HFFc6 (cell line): ENCODE data around the gene FYB2. TPM values are rescaled to one million over a fixed set of nuclear protein-coding genes. Genes with fewer than 3 reads are reported as not detected.

Experiments
- DNase-seq: peaks from one replicate; pipeline ENCODE4 v3.0.0-alpha.2; 2018
- H3K27ac Mint-ChIP-seq: 2 replicates; pipeline ENCODE4 v1.8.0; 2020; ENCODE audit warnings: mild to moderate bottlenecking, mixed read lengths
- H3K27me3 Mint-ChIP-seq: 2 replicates; pipeline ENCODE4 v1.8.0; 2021; ENCODE audit warnings: mild to moderate bottlenecking, moderate library complexity, mixed read lengths; ENCODE audit not compliant: insufficient read depth
- H3K36me3 Mint-ChIP-seq: 2 replicates; pipeline ENCODE4 v1.8.0; 2021; ENCODE audit warnings: low read depth, mixed read lengths
- H3K4me1 Mint-ChIP-seq: 2 replicates; pipeline ENCODE4 v1.8.0; 2020; ENCODE audit warnings: low read depth, mixed read lengths
- H3K4me3 Mint-ChIP-seq: 2 replicates; pipeline ENCODE4 v1.8.0; 2020; ENCODE audit warnings: mild to moderate bottlenecking, moderate library complexity, mixed read lengths
- H3K9me3 Mint-ChIP-seq: 2 replicates; pipeline ENCODE4 v1.8.0; 2020; ENCODE audit warnings: mild to moderate bottlenecking, mixed read lengths
- CTCF ChIP-seq: fragments of 200-600 bp; sonication (generic); IDR thresholded peaks from 2 replicates; pipeline ENCODE4 v1.5.0; 2021; ENCODE audit warnings: antibody characterized with exemption, mild to moderate bottlenecking
- total RNA-seq, 6 experiments: library from RNA; stranded (reverse); fragmentation: NEBNext Ultra II Directional; extraction: Animal tissue kit (Norgen Biotek cat#: 25700); gene quantifications; 2 replicates in 1 of 6; 3 replicates in 5 of 6; pipeline ENCODE4 v1.2.3, GENCODE V29; 2021

Gene FYB2
- total RNA-seq, 6 experiments from 2014 or later = 0.11 TPM; not detected in 5

- no peak for DNase-seq
- TF ChIP-seq CTCF = no peak
- Mint-ChIP-seq H3K36me3 (no peaks in the 10 kb centered on the region), H3K27ac (no peak overlapping the region), H3K4me1 (peaks cover 2% of the 10 kb centered on the region; the same call in 1 of the 2 replicates), H3K9me3 (no peaks in the 10 kb centered on the region; the same call in 1 of the 2 replicates), H3K4me3 (no peak overlapping the region), H3K27me3 (no peaks in the 10 kb centered on the region; the same call in 1 of the 2 replicates)
These were observed 147.7 kb downstream of the FYB2 start for GRCh38 chr1:56671542-56671941.

- Mint-ChIP-seq H3K36me3 (no peaks in the 10 kb centered on the region), H3K4me1 (no peaks in the 10 kb centered on the region), H3K27me3 (no peaks in the 10 kb centered on the region; the same call in 1 of the 2 replicates), H3K27ac (no peak overlapping the region), H3K4me3 (no peak overlapping the region), H3K9me3 (no peaks in the 10 kb centered on the region; the same call in 1 of the 2 replicates)
- DNase-seq = no peak
- no peak for TF ChIP-seq CTCF
These were observed 148.1 kb downstream of the FYB2 start for GRCh38 chr1:56671085-56671484.

GRCh38 chr1:56670350-56670749, 148.9 kb downstream of the FYB2 start:
- DNase-seq = no peak
- Mint-ChIP-seq H3K27ac (no peak overlapping the region), H3K9me3 (no peaks in the 10 kb centered on the region; the same call in 1 of the 2 replicates), H3K4me1 (no peaks in the 10 kb centered on the region), H3K4me3 (no peak overlapping the region), H3K36me3 (no peaks in the 10 kb centered on the region), H3K27me3 (no peaks in the 10 kb centered on the region)
- no peak for TF ChIP-seq CTCF

Other genes with a start within 250 kb of the FYB2 start
- 10 to 100 TPM; 15.1 to 29.9 (median 24.8) TPM for gene PLPP3, start 239.8 kb downstream of the FYB2 start, total RNA-seq
- under 1 TPM; 0.05 to 0.62 (median 0.06) TPM for gene PRKAA2, start 174.1 kb downstream of the FYB2 start, total RNA-seq
- not detected for gene C8A, start 35.4 kb upstream of the FYB2 start, total RNA-seq
- not detected for gene C8B, start 146.6 kb upstream of the FYB2 start, total RNA-seq